Ovary (tissue), 9 donors: ENCODE measurements around the gene FOXP1. TPM values are rescaled to one million over a fixed set of nuclear protein-coding genes. Genes with fewer than 3 reads are reported as not detected.

Experiments used
- DNase-seq, 5 donors: peaks; one replicate each; pipeline ENCODE4 v3.0.0-alpha.2; 2019 to 2020
- H3K27ac ChIP-seq, 2 donors: fragments of 200-600 bp; one replicate each; pipeline versions ENCODE4 v1.5.1 to v1.8.0; 2019 to 2022
- H3K27me3 ChIP-seq: fragments of 200-600 bp; one replicate; pipeline ENCODE4 v1.8.0; 2022
- H3K36me3 ChIP-seq: fragments of 200-600 bp; sonication (generic); one replicate; pipeline ENCODE4 v1.5.1; 2019
- H3K4me1 ChIP-seq: one replicate; pipeline ENCODE4 v1.8.1; 2013; ENCODE audit warnings: mild to moderate bottlenecking, moderate library complexity; ENCODE audit not compliant: insufficient read depth
- H3K4me3 ChIP-seq: fragments of 200-600 bp; sonication (generic); one replicate; pipeline ENCODE4 v1.5.1; 2017
- H3K9me3 ChIP-seq, 2 donors: fragments of 200-600 bp in 1 of 2; sonication (generic) in 1 of 2; one replicate each; pipeline versions ENCODE4 v1.5.1 to v1.8.1; 2013 to 2019; ENCODE audit warnings: mild to moderate bottlenecking in 1 of 2, moderate library complexity in 1 of 2
- CTCF ChIP-seq, 3 donors: fragments of 450-650 bp in 2 of 3; fragments of 200-600 bp in 1 of 3; IDR thresholded peaks; one replicate each; pipeline versions ENCODE4 v1.5.1 to v1.8.0; 2016 to 2022; ENCODE audit warnings: antibody characterized with exemption in 3 of 3, mild to moderate bottlenecking in 1 of 3
- EP300 ChIP-seq: sonication (generic); formaldehyde crosslinking; IDR thresholded peaks from one replicate; pipeline ENCODE4 v1.6.1; 2017; ENCODE audit warnings: antibody characterized with exemption
- POLR2A ChIP-seq: fragments of 450-650 bp; IDR thresholded peaks from one replicate; pipeline ENCODE4 v1.6.1; 2017; ENCODE audit warnings: antibody characterized with exemption, mild to moderate bottlenecking, moderate library complexity
- WGBS, 3 donors: extraction: QIAGEN DNeasy Blood & Tissue Kit in 1 of 3; methylation state at CpG; one replicate each; pipeline versions ENCODE4 v1.1.5 to v1.1.7; 2013 to 2017; 5-methylcytosine and 5-hydroxymethylcytosine counted together
- intact Hi-C, 4 donors: fragments of 100-400 bp; cut with DNase I; formaldehyde crosslinking; loops; one replicate each; pipeline versions ENCODE4 v1.11.0 to v1.15.1; 2022 to 2023
- polyA plus RNA-seq, 2 donors: library from polyadenylated mRNA; stranded (reverse); fragments of 200-250 nt in 1 of 2; fragments of 350-450 nt in 1 of 2; fragmentation: Illumina TruSeq in 1 of 2; extraction: RNeasy Lipid Tissue Mini Kit (QIAGEN cat#74804) in 1 of 2; gene quantifications; one replicate each; pipeline ENCODE4 v1.2.3, GENCODE V29; 2013 to 2014
- total RNA-seq, 7 donors: library from RNA; depleted of rRNA in 2 of 7; stranded (reverse); fragments of >200 nt in 2 of 7; fragmentation: NEBNext Ultra II Directional in 3 of 7; extraction: Animal tissue kit (Norgen Biotek cat#: 25700) in 3 of 7; gene quantifications; one replicate each; pipeline versions ENCODE4 v1.1.0 to v1.2.4, GENCODE V29; 2016 to 2023
- donor health status: DM: no; HTN: no; CAD: no; lungs with moderate emphysema.
- donor health status: DM: no; HTN: no; CAD: no.
- donor health status: Bipolar disorder and iron deficiency.
- donor health status: DM: yes; HTN: yes; CAD: no.
- donor health status: DM: no; HTN: no; CAD: no.
- donor health status: DM: yes; HTN: yes; CAD: no.

Gene FOXP1
- total and polyA plus RNA-seq, 9 donors = 31.7 to 126 (median 114) TPM

GRCh38 chr3:71045212-71045916 lies 538.2 kb downstream of the FOXP1 start:
- DNase-seq = no peak
- Histone ChIP-seq H3K4me3 (no peak overlapping the region), H3K36me3 (no peaks in the 10 kb centered on the region), H3K27ac (no peak overlapping the region), H3K4me1 (peaks cover 5% of the 10 kb centered on the region), H3K27me3 (no peaks in the 10 kb centered on the region), H3K9me3 (no peaks in the 10 kb centered on the region)
- TF ChIP-seq POLR2A = no peak
- no peak for TF ChIP-seq EP300
- no peak for TF ChIP-seq CTCF (IDR thresholded peaks at IDR 0.05)
- WGBS, 3 donors = 92 to 96% (median 95%) methylated on average over 5 of the region's 5 CpGs
- intact Hi-C loops = no loop called here

DNA sequence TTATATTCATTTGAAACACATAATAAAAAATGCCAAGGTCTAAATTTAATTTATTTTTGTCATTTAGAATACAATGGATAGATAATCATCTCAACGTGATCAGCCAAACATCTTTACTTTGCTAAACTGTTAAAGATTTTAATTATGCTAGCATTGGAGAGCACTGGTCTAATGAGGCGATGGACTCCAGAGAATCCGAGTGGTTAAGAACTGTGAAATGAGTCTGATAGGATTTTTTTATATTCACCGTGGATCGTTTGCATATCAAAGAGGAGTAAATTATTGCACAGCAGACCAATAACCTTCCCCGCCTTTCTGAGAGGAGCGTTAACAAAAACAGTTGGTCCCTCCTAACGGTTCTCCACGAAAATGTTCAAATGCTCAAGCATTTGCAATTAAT lies 540.8 kb downstream of the FOXP1 start:
- TF ChIP-seq EP300 (no peak), POLR2A (no peak), CTCF (IDR thresholded peaks at IDR 0.05) (no peak)
- Histone ChIP-seq H3K36me3 (no peaks in the 10 kb centered on the region), H3K27ac (no peak overlapping the region), H3K4me3 (no peak overlapping the region), H3K27me3 (no peaks in the 10 kb centered on the region), H3K9me3 (no peaks in the 10 kb centered on the region), H3K4me1 (peaks cover 1% of the 10 kb centered on the region)
- WGBS, 3 donors = 88 to 91% (median 90%) methylated on average over 9 of the region's 9 CpGs
- DNase-seq = no peak
- intact Hi-C loops = no loop called here

DNA sequence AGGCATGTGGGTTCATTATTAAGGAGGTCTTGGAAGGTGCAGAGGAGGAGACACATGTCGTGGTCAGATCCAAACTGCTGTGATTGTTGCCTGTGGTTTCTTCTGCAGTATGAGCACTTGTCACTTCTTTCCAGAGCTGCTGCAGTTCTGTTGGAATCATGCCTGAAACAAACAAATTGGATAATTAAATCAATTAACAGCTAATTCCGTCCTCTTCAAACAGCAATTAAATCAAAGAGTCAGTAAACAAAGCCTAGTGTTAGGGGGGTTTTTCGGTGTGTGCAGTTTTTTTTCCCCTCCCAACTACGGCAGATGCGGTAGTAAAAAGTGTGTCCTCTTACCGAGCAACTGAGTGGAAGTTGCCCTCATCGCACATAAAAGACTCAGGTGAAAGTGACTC lies 542.2 kb downstream of the FOXP1 start:
- H3K27me3 ChIP-seq = no peaks in the 10 kb centered on the region
- H3K27ac ChIP-seq = no peak overlapping the region
- H3K36me3 ChIP-seq = no peaks in the 10 kb centered on the region
- H3K4me3 ChIP-seq = no peak overlapping the region
- H3K9me3 ChIP-seq = no peaks in the 10 kb centered on the region
- TF ChIP-seq EP300 = no peak
- TF ChIP-seq POLR2A = no peak
- no peak for TF ChIP-seq CTCF (IDR thresholded peaks at IDR 0.05)
- no peak for DNase-seq
- WGBS, 3 donors = 94 to 98% (median 96%) methylated on average over 7 of the region's 7 CpGs
- intact Hi-C loops = no loop called here
- peaks cover 1% of the 10 kb centered on the region for H3K4me1 ChIP-seq

DNA sequence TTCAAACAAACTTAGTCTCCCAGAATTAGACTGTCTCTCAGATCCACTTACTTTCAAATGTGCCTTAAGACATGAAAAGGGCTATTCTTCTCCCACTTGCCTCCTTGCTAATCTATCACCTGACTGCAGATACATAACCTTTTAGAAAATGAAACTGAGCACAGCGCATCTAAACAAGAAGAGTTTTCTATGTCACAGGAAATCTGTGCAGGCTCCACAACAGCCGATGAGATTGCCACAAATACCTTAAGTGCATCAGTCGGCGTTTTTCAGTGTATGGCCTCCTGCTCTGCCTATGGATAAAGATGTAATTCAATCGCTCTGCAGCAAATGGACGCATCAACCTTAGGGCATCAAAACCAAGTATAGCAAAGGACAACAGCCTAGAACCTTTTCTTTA lies 544.2 kb downstream of the FOXP1 start:
- Histone ChIP-seq H3K9me3 (no peaks in the 10 kb centered on the region), H3K4me3 (no peak overlapping the region), H3K27me3 (no peaks in the 10 kb centered on the region), H3K4me1 (peaks cover 9% of the 10 kb centered on the region), H3K36me3 (no peaks in the 10 kb centered on the region), H3K27ac (no peak overlapping the region)
- TF ChIP-seq POLR2A = no peak
- no peak for TF ChIP-seq EP300
- TF ChIP-seq CTCF (IDR thresholded peaks at IDR 0.05) = no peak
- DNase-seq = no peak
- WGBS, 3 donors = 85 to 91% (median 87%) methylated on average over 6 of the region's 6 CpGs
- intact Hi-C loops = no loop called here
